Limb (tissue), 2 donors: ENCODE results near the gene RNF111.
"Not testable (repeated sequence)": the region's sequence is repeated elsewhere in the genome, so short reads cannot be mapped to it uniquely, and the experiment has no call there.

Source experiments
- DNase-seq, 2 donors: peaks; one replicate each; pipeline ENCODE4 v3.0.0-alpha.2; 2016; ENCODE audit errors: extremely low spot score in 2 of 2

Gene RNF111

GRCh38 chr15:59000251-59000650 lies 12.8 kb downstream of the RNF111 start:
- DNase-seq = not testable (repeated sequence)

GRCh38 chr15:59001946-59002345 lies 14.5 kb downstream of the RNF111 start:
- no peak for DNase-seq

GRCh38 chr15:59002418-59002859 lies 15.0 kb downstream of the RNF111 start:
- DNase-seq = no peak

GRCh38 chr15:59005579-59005978 lies 18.1 kb downstream of the RNF111 start:
- no peak for DNase-seq

GRCh38 chr15:59008086-59008485 lies 20.6 kb downstream of the RNF111 start:
- DNase-seq = no peak

GRCh38 chr15:59011262-59011952 lies 23.9 kb downstream of the RNF111 start:
- no peak for DNase-seq

- no peak for DNase-seq
Measured at GRCh38 chr15:59013246-59013873, 25.9 kb downstream of the RNF111 start.

- DNase-seq = no peak
Measured at GRCh38 chr15:59014068-59014467, 26.6 kb downstream of the RNF111 start.

- no peak for DNase-seq
Measured at GRCh38 chr15:59017449-59017848, 30.0 kb downstream of the RNF111 start.

GRCh38 chr15:59018833-59019232 lies 31.4 kb downstream of the RNF111 start:
- DNase-seq = no peak

- no peak for DNase-seq
Measured at GRCh38 chr15:59020322-59020721, 32.9 kb downstream of the RNF111 start.

GRCh38 chr15:59022188-59022587 lies 34.7 kb downstream of the RNF111 start:
- no peak for DNase-seq

GRCh38 chr15:59026207-59026606 lies 38.7 kb downstream of the RNF111 start:
- DNase-seq = no peak

- no peak for DNase-seq
Measured at GRCh38 chr15:59028387-59028955, 41.0 kb downstream of the RNF111 start.

- no peak for DNase-seq
Measured at GRCh38 chr15:59029554-59029953, 42.1 kb downstream of the RNF111 start.

GRCh38 chr15:59035201-59035600 lies 47.7 kb downstream of the RNF111 start:
- DNase-seq = no peak

GRCh38 chr15:59039225-59039624 lies 51.8 kb downstream of the RNF111 start:
- no peak for DNase-seq

- DNase-seq = no peak
Measured at GRCh38 chr15:59042041-59042440, 54.6 kb downstream of the RNF111 start.

- DNase-seq = no peak
Measured at GRCh38 chr15:59048897-59049296, 61.4 kb downstream of the RNF111 start.

- DNase-seq = no peak
Measured at GRCh38 chr15:59051873-59052861, 64.7 kb downstream of the RNF111 start.

- no peak for DNase-seq
Measured at GRCh38 chr15:59052915-59053407, 65.5 kb downstream of the RNF111 start.
